Stimulated activated CD8-positive, alpha-beta memory T cell treated with anti-CD3 and anti-CD28 coated beads, Interleukin-2, amount 100 ng/mL, for 1 hour (primary cell): ENCODE results near the gene ADGRA3.
"Not testable (repeated sequence)": the region's sequence is repeated elsewhere in the genome, so short reads cannot be mapped to it uniquely, and the experiment has no call there.

Experiments used
- DNase-seq, 2 donors: peaks; one replicate each; pipeline ENCODE4 v3.0.0-alpha.2; 2020; ENCODE audit warnings: low read depth in 2 of 2

Gene ADGRA3

DNA sequence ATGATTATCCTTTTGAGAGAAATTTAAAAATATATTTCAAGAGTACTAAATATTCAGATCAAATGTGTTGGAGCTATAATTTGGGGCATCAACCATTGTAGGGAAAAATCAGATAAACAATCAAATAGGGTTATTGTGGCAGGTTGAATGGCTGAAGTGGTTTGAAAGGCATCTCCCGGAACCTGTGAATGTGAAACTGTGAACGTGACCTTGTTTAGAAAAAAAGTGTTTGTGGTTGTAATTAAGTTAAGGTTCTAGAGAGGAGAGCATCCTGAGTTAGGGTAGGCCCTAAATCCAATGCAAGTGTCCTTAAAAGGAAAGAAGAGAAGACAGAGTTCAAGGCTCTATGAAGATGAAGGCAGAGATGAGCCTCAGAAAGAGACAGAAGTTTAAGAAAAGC is 37.4 kb downstream of the ADGRA3 start:
- no peak for DNase-seq

DNA sequence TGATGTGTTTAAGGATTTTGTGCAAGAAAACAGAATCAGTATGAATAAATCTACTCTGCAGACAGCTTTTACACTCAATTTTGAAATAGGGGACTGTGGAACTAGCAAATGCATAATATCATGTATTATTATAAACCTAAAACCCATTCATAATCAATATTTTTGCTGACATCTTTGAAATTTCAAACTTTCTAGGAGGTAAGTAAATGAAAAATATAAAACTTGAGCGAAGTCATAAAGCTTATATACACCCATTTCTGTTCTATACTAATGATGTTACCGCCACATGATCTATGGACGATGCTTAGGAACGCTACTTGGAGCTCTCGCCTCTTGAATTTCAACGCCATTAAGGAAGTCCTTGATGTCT is 38.1 kb downstream of the ADGRA3 start:
- DNase-seq, result no peak

DNA sequence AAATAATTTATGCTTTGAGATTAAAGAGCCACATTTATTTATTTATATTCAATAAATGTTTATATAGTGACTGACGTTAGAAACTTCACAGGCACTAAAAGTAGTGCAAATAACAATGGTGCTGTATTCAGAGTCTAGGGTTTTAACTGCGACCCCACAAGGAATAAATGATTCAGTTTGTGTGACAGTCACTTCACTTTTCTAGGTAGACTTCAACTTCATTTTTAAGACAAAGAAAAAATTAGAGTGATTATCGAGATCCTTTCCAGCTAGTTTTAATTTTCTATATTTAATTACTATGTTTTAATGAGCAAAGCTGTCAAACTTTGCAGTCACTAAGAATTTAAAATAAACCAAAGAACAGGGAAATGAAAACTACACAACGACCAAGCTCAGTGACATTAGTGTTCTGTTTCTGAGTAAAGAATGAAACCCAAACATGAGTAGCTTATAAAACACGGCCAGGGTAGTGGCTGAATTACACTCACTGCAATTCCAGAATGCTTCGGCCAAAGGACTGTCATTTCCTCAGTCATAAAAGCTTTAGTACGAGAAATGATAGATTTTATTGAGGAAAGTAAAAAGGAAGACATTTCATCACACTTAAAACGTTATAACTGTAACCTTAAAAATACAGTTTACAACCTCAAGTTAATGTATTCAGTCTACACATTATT is 38.6 kb downstream of the ADGRA3 start:
- no peak for DNase-seq

DNA sequence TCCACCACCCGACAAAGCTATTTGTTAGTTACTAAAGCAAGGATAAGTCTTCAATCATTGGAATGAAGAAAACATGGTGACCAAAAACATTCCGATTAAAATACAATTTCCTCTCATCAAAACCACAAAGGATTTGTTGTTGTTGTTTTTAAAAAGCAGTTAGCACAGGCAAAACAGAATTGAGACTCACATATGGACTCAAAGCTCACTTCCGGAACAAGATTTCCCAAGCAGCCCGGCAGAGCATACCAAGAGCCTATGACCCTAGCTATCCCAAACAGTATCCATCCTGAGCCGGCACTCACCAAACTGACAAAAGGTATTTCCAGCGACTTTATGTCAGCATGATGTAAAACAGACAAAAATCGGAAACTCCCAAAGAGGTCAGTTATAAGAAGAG is 39.9 kb downstream of the ADGRA3 start:
- no peak for DNase-seq

DNA sequence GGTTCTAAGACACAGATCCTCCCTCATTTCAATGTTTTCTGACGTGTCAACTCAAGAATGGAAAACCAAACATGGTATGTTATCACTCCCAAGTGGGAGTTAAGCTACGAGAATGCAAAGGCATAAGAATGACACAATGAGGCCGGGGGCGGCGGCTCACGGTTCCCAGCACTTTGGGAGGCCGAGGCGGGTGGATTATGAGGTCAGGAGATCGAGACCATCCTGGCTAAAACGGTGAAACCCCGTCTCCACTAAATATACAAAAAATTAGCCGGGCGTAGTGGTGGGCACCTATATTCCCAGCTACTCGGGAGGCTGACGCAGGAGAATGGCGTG is 40.6 kb downstream of the ADGRA3 start:
- not testable (repeated sequence) for DNase-seq

DNA sequence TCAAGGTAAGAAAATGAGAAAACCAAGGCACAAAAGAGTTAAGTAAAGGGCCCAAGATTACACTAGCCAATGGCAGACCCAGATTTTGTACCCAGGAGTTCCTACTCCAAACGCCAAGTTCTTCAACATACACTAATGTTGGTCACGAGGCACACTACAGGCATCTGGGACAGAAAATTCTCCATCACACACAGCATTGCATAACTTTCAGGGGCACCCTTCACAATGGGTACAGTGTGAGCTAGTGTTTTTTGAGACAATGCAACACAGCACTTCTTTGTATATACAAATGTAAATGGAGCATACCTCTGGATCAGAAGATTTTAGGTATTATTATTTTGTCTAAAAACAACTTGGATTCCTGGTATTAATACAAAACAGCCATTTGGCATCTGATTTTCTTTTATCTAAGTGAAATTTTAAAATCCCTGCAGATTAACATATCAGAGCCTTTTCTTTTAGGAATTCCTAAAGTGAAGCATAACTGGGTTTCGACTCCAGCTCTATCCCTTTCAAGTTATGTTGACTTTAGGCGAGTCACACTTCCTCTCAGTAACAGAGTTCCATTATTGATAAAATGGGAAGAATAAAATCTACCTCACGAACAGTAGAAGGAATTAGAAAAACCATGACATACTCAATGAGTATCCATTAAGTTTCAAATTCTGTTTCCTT is 41.1 kb downstream of the ADGRA3 start:
- no peak for DNase-seq

DNA sequence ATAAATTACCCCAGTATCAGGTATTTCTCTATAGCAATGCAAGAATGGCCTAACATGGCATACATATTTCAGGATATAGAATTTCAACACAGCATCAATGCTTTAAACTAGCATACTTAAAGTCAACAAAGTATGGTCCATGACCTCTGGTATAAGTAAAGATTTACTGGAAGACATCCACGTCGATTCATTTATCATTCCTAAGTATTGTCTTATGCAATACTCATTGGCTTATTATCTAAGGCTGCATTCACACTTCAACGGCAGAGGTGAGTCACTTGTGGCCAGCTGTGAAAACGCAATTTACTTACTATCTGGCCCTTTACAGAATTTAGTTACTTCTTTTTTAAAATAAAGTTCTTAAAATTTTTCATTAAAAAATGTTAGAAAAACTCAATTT is 42.6 kb downstream of the ADGRA3 start:
- no peak for DNase-seq

DNA sequence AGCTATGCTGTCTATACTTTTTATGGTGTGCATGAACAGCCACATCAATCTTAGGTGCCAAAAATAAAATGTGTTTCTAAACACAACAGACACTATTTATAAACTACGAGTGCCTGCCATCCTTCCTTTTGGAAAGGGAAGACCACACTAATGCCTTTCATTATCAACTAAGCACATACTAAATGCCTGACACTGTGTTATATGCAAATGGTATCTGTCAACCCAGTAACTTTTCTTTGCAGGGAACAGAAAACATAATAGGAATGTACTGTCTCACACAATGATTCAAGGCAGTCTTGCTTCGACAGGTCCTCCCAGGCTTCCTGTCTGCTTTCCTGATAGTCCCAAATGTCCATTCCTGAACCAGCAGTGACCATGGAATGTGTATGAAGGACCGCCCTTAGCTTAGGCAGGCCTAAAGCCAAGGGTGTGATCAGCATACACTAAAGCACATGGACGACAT is 43.8 kb downstream of the ADGRA3 start:
- DNase-seq, result no peak

DNA sequence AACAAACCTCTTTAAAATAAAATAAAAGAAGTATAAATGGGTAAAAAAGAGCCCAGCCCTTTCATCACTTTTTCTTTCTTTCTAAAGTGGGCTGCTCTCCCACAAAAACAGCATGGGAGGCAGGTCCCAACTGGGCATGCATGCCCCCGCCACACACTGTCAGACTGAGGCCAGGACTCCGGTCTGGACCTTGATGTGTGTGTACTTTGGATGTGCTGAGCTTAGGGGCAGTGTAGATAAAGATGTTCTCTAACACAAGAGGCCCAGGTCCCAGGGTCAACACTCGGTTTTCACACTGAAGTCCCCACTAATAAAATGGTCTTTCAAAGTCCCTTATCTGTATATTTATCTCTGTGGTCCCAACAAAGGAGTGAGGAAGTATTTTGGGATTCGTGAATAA is 44.4 kb downstream of the ADGRA3 start:
- DNase-seq, result no peak

DNA sequence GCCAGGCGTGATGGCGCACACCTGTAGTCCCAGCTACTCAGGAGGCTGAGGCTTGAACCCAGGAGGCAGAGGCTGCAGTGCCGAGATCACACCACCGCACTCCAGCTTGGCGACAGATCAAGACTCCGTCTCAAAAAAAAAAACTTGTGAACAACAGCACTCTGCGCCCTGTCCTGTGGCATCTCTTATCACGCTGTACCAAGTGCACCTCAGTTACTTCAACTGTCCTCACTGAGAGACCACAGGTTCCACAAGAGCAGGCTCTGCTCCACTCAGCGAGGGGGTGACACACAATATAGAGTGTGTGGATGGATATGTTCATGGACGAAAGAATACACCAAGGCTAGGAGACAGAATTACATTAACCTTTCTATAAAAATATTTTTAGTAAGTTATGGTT is 49.3 kb downstream of the ADGRA3 start:
- DNase-seq, result no peak

DNA sequence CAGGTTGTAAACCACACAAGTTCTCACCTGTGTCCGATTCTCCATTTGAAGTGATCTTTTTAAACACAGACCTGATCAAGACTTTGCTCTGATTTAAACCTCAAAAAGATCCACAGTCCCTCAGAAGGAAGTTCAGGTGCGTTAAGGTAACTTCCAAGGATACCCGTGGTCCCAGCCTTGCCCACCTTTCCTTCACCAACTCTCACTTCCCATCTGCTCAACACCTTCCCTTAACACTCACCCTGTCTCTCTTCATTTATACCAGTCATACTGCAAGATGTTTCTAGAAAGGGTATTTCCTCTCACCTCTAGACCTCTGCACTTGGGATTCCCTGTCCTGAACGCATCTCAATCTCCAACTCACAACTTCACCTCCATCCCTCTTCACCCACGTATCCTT is 49.9 kb downstream of the ADGRA3 start:
- no peak for DNase-seq

DNA sequence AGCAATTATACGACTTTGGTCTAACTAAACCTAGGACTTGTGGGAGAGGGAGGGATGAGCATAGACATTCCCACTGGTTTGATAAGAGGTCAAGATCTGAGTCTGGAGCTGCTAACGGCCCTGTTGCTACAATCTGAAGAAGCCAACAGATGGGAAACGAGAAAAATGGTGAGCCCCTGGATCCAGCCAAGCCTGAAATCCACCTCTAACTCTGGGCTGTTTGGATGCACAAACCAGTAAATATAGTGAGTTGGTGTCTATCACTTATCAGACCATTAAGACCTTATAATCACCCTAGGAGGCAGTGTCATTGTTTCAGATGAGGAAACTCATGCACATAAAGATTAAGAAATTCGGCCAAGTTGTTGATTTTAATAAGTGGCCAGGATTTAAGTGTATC is 50.5 kb downstream of the ADGRA3 start:
- DNase-seq, result no peak

DNA sequence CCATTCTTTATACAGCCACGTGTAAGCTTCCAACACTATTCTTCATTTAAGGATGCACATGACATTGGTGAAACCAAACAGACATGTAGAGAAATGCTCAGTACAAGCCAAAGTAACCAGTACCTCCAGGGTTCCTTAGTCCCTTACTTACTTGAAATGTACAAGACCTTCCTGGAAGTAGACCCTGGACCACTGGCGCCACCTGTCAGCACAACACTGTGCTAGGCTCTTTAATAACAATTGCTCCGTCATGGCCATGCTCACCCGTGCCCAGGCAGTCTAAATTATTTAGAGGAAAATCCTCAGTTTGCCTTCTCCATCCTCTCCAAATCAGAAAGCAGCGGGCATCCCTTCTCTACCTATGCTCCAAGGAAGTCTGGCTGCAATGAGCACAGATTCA is 52.7 kb downstream of the ADGRA3 start:
- DNase-seq, result no peak

DNA sequence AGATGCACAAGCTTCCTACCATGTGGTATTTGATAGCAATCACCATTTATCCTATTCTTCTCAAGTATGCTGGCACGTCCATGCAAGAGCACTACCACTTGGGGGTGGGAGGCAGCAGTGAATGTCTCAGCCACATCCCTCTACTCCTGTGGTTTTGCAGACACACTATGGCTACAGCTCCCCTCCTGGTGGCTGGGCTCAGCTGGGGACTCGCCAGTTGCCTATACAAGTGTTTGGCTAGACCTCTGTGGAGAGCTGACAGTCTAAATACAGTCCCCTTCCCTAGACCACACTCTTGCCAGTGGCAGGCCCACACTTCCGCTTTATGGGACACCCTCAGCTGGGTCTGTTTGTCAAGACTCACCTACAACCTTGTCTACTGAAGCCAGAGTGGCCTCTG is 53.2 kb downstream of the ADGRA3 start:
- no peak for DNase-seq

DNA sequence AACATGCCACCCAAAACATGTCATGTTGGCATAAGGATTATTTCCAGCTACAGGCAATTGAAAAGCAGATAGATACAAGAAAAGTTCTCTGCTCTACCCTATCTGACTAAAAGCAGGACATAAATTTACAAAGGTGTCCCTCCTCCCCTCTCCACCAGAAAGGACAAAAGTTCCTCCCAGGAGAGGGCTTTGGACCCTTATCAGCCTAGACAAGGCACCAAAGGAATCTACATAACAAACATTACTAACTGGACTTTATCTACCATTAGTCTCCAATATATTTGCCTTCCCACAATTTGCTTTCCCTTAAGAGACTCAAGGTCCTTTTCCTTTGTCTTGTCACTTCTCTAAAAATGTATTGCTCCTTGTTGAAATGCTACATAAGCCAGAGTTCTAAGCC is 55.6 kb downstream of the ADGRA3 start:
- DNase-seq, result no peak

DNA sequence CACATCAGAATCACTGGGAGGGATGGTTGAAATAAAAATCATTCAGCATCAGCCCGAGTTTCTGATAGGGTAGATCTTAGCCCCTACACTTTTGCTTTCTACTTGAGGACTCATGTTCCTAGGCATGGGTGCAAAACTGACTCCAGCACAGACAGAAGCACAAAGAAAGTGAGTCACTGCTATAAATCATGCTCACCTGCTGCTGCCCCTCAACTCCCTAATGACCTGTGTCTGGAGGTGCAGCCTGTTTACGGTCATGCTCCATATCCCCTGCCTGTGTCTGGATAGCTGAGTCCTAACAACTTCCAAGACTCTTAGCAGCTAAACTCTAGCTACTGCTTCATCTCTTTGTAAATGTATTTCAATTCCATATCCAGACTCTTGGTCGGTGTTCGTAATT is 57.8 kb downstream of the ADGRA3 start:
- no peak for DNase-seq

DNA sequence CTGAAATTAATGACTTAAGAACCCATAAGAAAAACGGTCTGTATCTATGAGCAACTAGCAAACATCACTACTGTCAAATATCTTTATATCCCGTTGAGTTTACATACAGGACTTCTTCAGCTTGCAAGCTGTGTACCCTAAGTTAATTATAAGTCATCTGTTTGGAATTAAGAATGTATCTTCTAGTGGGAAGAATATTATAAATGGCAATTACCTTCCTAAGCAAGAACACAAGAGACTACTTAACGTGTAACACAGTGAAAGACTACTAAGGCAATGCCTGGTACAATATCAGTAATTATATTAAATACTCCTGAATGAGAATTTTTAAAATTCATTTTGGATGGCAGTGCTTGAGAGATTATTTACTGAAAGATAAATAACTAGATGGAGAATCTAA is 58.5 kb downstream of the ADGRA3 start:
- no peak for DNase-seq

DNA sequence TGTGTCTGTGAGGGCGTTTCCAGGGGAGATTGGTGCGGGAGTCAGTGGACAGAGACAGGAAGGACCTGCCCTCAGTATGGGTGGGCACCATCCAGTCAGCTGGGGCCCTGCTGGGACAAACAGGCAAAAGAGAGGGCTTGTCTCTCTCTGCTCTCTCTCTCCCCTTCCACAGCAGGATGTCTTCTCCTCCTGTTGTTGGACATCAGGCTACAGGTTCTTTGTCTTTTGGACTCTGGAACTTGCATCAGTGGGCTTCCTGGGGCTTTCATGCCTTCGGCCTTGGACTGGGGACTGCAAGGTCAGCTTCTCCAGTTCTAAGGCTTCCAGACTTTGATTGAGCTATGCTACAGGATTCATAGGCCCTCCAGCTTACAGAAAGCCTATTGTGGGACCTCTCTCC is 59.6 kb downstream of the ADGRA3 start:
- no peak for DNase-seq

DNA sequence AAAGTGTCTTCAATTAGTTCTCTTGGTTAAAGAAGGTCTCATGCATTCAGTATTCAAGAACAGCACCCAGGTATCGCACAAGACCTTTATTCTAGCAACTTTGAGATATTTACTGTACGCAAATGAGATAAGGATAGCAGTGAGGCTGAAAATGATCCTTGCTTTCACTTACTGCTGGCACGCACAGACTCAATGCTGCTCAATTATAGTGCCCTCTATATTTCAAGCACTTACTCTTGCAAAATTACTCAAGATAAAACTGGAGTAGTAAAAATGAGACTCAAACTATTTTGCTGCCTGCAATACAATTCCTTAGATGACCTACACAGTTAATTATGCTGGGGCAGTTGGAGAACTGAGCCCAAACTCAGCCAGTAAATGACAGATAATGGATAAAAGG is 60.9 kb downstream of the ADGRA3 start:
- DNase-seq, result no peak

DNA sequence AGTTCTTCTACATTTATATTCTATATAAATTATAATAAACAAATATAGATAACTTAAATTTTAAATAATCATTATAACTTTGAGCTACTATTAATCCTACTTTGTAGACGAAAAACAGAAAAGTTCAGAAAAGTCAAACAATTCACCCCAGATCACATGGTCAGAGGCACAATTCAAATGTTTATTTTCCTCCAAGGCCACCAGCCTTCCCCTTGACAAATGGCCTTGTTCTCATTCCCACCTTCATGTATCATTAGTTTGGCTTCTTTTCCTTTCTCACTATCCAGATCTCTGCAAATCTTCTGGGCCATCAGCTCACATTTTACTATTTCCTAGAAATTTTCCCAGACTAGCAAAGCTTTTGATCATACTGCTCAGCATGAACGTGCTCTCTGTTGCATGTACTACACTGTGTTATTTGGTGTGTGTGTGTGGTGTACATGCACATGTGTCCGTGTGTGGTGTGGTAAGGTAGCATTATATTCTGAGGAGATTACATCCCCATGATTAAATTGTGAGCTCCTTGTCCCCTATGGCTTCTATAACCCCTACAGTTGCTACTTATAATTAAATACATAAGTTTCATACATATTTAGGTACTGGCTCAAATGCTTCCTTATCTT is 61.5 kb downstream of the ADGRA3 start:
- DNase-seq, result no peak

DNA sequence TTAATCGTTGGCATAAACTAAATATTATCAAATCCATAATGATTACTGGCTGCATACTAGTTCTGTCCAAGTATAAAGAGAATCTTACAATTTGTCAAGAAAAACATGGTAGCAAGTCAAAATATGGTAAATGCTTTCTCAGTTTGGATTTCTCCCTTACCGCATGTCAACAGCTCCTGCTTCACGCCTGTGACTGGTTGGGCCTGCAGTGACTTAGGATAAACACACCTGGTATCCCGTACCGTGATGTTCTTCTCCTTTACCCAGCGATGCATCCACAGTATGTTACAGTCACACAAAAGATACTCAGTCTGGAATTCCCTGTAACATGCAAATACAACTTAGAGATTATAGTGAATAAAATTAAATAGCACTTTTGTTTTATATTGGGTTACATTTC is 71.1 kb downstream of the ADGRA3 start:
- no peak for DNase-seq

DNA sequence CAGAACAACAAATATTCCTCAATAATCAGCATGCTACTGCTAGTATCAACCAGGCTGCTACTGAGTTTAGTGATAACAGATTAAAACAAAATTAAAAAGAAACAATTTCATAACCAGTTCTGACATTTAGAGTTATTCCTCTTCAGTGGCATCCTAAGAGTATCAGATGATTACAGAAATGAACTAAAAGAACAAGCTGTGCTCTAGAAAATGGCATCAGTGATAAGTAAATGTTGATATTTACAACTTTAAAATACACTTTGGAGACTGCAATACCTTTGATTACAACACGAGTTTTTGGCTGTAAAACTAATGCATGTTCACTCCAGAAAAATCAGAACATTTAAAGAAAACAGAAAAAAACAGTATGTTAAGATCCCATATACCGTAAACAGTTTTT is 72.9 kb downstream of the ADGRA3 start:
- no peak for DNase-seq

DNA sequence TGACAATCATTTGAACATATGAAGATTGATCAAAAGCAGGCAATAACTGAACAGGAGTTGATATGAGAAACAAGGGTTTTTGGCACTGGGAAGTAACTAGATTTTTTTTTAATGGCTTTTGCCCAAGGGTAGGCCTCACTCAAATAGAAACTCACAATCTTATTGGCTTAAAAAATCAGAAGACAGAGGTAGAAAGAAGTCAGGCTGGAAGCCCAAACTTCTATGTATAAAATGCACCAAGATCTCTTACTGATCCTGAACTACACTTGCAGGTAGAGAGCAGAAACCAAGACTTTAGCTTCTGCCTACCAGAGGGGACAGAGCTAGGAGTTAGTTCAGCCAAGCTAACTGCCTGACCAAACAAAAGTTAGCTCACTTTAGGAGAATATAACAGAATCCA is 74.9 kb downstream of the ADGRA3 start:
- DNase-seq, result no peak

DNA sequence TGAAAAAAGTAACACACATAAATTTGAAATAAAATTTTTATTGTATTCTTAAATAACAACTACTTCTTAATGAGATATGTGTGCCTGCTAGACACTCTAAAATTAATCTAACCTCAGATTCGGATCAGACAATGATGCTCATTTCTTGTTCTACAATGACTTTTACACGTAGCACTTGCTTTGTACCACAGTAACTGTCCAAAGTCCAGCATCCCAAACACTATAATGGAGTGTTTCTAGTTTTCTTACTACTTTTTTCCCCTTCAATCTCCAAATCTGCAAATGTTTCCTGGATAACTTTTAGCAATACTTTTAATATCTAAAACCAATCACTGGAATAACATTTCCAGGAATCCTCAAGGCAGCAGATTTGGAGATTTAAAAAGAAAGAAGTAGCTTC is 75.9 kb downstream of the ADGRA3 start:
- no peak for DNase-seq
